Keratinocyte (primary cell): ENCODE results near the gene CCDC86. TPM values are rescaled to one million over a fixed set of nuclear protein-coding genes. Genes with fewer than 3 reads are reported as not detected.

Experiments
- DNase-seq: peaks from one replicate; pipeline ENCODE4 v3.0.0-alpha.2; 2011; ENCODE audit warnings: low read depth, missing footprints, low spot score
- FAIRE-seq: peaks from 2 replicates; lab custom pipeline; 2011; peaks lifted over from hg19 to GRCh38; lab: Jason Lieb, UNC
- H2AFZ ChIP-seq: 2 replicates; pipeline ENCODE4 v1.6.0; 2012; ENCODE audit warnings: low read length, control low read depth, inconsistent platforms; ENCODE audit not compliant: control insufficient read depth
- H3K27ac ChIP-seq: 2 replicates; pipeline ENCODE4 v1.5.1; 2011; ENCODE audit warnings: low read length; ENCODE audit not compliant: control insufficient read depth, insufficient read depth
- H3K27me3 ChIP-seq: 3 replicates; pipeline ENCODE4 v1.6.0; 2011; ENCODE audit warnings: low read length; ENCODE audit not compliant: control insufficient read depth, insufficient read depth; ENCODE audit errors: extremely low read depth
- H3K36me3 ChIP-seq, 2 experiments: 2 replicates in 1 of 2; 3 replicates in 1 of 2; pipeline ENCODE4 v1.5.1; 2011; ENCODE audit warnings: low read length in 2 of 2, mild to moderate bottlenecking in 1 of 2; ENCODE audit not compliant: control insufficient read depth in 2 of 2, insufficient read depth in 2 of 2; ENCODE audit errors: extremely low read depth in 1 of 2
- H3K4me1 ChIP-seq: 3 replicates; pipeline ENCODE4 v1.5.1; 2011; ENCODE audit warnings: low read length; ENCODE audit not compliant: control insufficient read depth, insufficient read depth; ENCODE audit errors: extremely low read depth
- H3K4me2 ChIP-seq: 3 replicates; pipeline ENCODE4 v1.6.0; 2011; ENCODE audit warnings: low read depth, low read length; ENCODE audit not compliant: control insufficient read depth, insufficient read depth; ENCODE audit errors: extremely low read depth
- H3K4me3 ChIP-seq, 3 experiments: fragments of 200-600 bp in 1 of 3; sonication (generic) in 1 of 3; 2 replicates in 2 of 3; 3 replicates in 1 of 3; pipeline ENCODE4 v1.5.1; 2011 to 2016; ENCODE audit warnings: low read length in 3 of 3, mild to moderate bottlenecking in 3 of 3, control low read depth in 2 of 3, inconsistent platforms in 1 of 3, low read depth in 1 of 3, mixed read lengths in 1 of 3, mixed run types in 1 of 3, moderate library complexity in 1 of 3; ENCODE audit not compliant: control insufficient read depth in 2 of 3, insufficient read depth in 2 of 3; ENCODE audit errors: extremely low read depth in 1 of 3
- H3K79me2 ChIP-seq: 2 replicates; pipeline ENCODE4 v1.6.0; 2012; ENCODE audit warnings: low read length; ENCODE audit not compliant: control insufficient read depth, insufficient read depth
- H3K9ac ChIP-seq: 3 replicates; pipeline ENCODE4 v1.6.0; 2011; ENCODE audit warnings: low read length; ENCODE audit not compliant: control insufficient read depth, insufficient read depth; ENCODE audit errors: extremely low read depth
- H3K9me1 ChIP-seq: 3 replicates; pipeline ENCODE4 v1.6.0; 2011; ENCODE audit warnings: low read length; ENCODE audit not compliant: control insufficient read depth, insufficient read depth; ENCODE audit errors: extremely low read depth
- H3K9me3 ChIP-seq: 2 replicates; pipeline ENCODE4 v1.5.1; 2012; ENCODE audit warnings: low read depth, low read length; ENCODE audit not compliant: control insufficient read depth
- H4K20me1 ChIP-seq: 3 replicates; pipeline ENCODE4 v1.6.0; 2011; ENCODE audit warnings: low read length; ENCODE audit not compliant: control insufficient read depth, insufficient read depth; ENCODE audit errors: extremely low read depth
- CTCF ChIP-seq, 3 experiments: IDR thresholded peaks in 1 of 3; conservative IDR thresholded peaks in 1 of 3; optimal IDR thresholded peaks in 1 of 3; 2 replicates in 2 of 3; 3 replicates in 1 of 3; pipeline versions ENCODE3 to v1.5.1; 2011; ENCODE audit warnings: low read length in 3 of 3, mild to moderate bottlenecking in 3 of 3, moderate library complexity in 2 of 3, control low read depth in 1 of 3, inconsistent platforms in 1 of 3; ENCODE audit not compliant: insufficient read depth in 2 of 3; ENCODE audit errors: extremely low read depth in 1 of 3
- EZH2 ChIP-seq: IDR thresholded peaks from one replicate; pipeline ENCODE4 v1.6.1; 2012; ENCODE audit warnings: inconsistent platforms, mild to moderate bottlenecking, low read length, moderate library complexity
- dilution Hi-C: fragments of 300-500 bp; cut with MboI; formaldehyde crosslinking; loops from one replicate; pipeline ENCODE4 v1.7.0; 2020; ENCODE audit warnings: low sequenced_read_pairs; ENCODE audit not compliant: extremely low pct_ligation_motif_present
- polyA plus RNA-seq, 5 experiments: library from polyadenylated mRNA; depleted of rRNA in 3 of 5; stranded (reverse) in 3 of 5; stranded (forward) in 1 of 5; unstranded in 1 of 5; fragments of >200 nt; gene quantifications; 1 replicate in 1 of 5; 2 replicates in 3 of 5; 3 replicates in 1 of 5; pipeline versions ENCODE4 v1.2.1 to v1.2.3, GENCODE V29; 2011 to 2012; ENCODE audit warnings: missing spikeins in 2 of 5, low read depth in 1 of 5, low replicate concordance in 1 of 5

CCDC86 gene
- polyA plus RNA-seq, 1 donor (not counting 4 experiments of a cell fraction or from before 2014, with no cell fraction given) = 29.3 TPM

DNA sequence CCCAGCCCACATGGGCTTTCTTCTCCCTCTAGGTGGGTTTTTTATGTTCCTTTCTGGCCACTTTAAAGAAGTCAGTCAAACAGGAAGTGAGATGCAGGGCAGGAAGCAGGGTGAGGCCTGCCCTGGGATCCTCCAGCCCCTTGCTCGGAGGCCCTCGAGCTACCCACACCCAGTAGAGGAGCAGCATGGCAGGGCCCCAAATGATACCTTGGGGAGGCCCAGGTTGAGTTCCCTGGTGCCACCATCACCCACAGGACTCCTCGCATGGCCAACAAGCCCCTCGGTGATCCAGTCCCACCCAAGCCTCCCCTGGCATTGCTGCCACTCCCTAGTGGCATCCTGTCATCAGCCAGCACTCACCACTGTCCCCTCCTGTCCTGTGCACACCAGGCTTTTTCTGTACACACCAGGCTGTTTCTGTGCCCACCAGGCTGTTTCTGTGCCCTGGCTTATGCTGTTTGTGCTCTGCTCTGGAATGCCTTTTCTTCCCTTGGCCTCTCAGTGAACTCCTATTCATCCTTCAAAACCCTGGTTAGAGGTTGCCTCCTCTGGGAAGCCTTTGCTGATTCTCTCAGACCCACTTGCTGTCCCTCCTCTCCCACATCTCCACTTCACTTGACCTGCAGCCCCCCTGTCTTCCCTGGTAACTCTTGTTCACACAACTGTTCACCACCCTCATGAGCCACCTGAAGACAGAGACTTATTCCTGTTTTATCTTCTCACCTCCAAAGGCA, 17.0 kb downstream of the CCDC86 start:
- no peaks in the 10 kb centered on the region for H4K20me1 ChIP-seq
- no peak overlapping the region for H3K4me2 ChIP-seq
- no peaks in the 10 kb centered on the region for H3K9me1 ChIP-seq
- FAIRE-seq (no peak), DNase-seq (no peak)
- no peaks in the 10 kb centered on the region for H3K4me1 ChIP-seq
- H3K36me3 ChIP-seq = no peaks in the 10 kb centered on the region
- H2AFZ ChIP-seq = no peak overlapping the region
- H3K27me3 ChIP-seq = no peaks in the 10 kb centered on the region
- H3K4me3 ChIP-seq = no peak overlapping the region
- no peak overlapping the region for H3K27ac ChIP-seq
- TF ChIP-seq EZH2 (no peak), CTCF (optimal IDR thresholded peaks at IDR 0.05 in 1 of 3, IDR thresholded peaks at IDR 0.05 in 1 of 3, conservative IDR thresholded peaks at IDR 0.05 in 1 of 3; ENCODE audit: extremely low read depth in 1 of 3, insufficient read depth in 2 of 3, low read length in 3 of 3) (no peak)
- no peaks in the 10 kb centered on the region for H3K79me2 ChIP-seq
- H3K9me3 ChIP-seq = no peaks in the 10 kb centered on the region
- dilution Hi-C loops = no loop called here
- H3K9ac ChIP-seq = no peak overlapping the region

DNA sequence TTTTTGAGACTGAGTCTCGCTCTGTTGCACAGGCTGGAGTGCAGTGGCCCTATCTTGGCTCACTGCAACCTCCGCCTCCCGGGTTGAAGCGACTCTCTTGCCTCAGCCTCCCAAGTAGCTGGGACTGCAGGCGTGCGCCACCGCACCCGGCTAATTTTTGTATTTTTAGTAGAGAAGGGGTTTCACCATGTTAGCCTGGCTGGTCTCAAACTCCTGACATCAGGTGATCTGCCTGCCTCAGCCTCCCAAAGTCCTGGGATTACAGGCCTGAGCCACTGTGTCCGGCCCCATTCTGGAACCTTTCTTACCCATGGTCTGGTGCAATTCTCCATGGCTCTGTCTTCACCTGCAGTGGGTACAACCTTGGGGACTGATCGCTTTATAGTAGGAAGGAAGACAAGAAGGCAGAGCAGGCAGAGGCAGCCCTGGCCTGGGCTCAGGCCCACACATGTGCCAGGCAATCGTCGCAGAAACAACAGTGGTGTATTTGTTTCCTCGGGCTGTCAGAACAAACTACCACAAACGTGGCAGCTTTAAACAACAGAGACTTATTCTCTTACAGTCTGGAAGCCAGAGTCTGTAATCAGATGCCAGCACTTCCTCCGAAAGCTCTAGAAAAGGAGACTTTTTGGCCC, 17.8 kb downstream of the CCDC86 start:
- Histone ChIP-seq H3K27ac (no peak overlapping the region), H3K4me2 (no peak overlapping the region), H3K36me3 (no peaks in the 10 kb centered on the region), H3K27me3 (no peaks in the 10 kb centered on the region), H3K79me2 (no peaks in the 10 kb centered on the region), H3K4me3 (no peak overlapping the region), H2AFZ (no peak overlapping the region), H4K20me1 (no peaks in the 10 kb centered on the region), H3K4me1 (no peaks in the 10 kb centered on the region), H3K9ac (no peak overlapping the region), H3K9me3 (no peaks in the 10 kb centered on the region), H3K9me1 (no peaks in the 10 kb centered on the region)
- TF ChIP-seq EZH2 (no peak), CTCF (optimal IDR thresholded peaks at IDR 0.05 in 1 of 3, IDR thresholded peaks at IDR 0.05 in 1 of 3, conservative IDR thresholded peaks at IDR 0.05 in 1 of 3; ENCODE audit: extremely low read depth in 1 of 3, insufficient read depth in 2 of 3, low read length in 3 of 3) (no peak)
- no peak for DNase-seq
- dilution Hi-C loops = no loop called here
- FAIRE-seq = no peak
